ENCODE results near the gene DLGAP1.

The DLGAP1 gene

DNA sequence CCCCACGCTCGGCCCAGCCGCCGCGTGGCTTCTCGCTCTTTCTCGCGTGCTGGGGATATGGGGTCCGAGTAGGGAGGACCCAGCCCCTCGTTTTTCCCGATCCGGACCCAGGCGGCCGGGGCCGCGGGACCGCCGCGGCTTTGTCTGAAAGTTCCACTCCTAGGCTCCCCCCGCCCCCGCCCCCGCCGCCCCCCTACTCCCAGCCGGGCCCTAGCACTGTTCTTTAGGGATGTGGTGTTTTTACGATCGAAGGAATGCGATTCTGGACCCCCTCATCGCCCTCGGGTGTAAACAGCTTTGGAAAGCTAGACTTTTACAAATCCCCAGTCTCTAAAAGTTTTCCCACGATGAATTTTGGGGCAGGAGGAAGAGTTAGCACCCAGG is 1004.3 kb downstream of the DLGAP1 start:
- peak overlapping the region; percentile 64 to 90 for H3K4me3 ChIP-seq (replicated peaks in 1 of 2; ENCODE audit: low read depth in 2 of 2, low read length in 2 of 2)
- no peak for DNase-seq (ENCODE audit: low read depth in 2 of 2)
- TF ChIP-seq, protein P1, sequence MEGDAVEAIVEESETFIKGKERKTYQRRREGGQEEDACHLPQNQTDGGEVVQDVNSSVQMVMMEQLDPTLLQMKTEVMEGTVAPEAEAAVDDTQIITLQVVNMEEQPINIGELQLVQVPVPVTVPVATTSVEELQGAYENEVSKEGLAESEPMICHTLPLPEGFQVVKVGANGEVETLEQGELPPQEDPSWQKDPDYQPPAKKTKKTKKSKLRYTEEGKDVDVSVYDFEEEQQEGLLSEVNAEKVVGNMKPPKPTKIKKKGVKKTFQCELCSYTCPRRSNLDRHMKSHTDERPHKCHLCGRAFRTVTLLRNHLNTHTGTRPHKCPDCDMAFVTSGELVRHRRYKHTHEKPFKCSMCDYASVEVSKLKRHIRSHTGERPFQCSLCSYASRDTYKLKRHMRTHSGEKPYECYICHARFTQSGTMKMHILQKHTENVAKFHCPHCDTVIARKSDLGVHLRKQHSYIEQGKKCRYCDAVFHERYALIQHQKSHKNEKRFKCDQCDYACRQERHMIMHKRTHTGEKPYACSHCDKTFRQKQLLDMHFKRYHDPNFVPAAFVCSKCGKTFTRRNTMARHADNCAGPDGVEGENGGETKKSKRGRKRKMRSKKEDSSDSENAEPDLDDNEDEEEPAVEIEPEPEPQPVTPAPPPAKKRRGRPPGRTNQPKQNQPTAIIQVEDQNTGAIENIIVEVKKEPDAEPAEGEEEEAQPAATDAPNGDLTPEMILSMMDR (IDR thresholded peaks at IDR 0.05; ENCODE audit: low read depth, low read length): no peak

DNA sequence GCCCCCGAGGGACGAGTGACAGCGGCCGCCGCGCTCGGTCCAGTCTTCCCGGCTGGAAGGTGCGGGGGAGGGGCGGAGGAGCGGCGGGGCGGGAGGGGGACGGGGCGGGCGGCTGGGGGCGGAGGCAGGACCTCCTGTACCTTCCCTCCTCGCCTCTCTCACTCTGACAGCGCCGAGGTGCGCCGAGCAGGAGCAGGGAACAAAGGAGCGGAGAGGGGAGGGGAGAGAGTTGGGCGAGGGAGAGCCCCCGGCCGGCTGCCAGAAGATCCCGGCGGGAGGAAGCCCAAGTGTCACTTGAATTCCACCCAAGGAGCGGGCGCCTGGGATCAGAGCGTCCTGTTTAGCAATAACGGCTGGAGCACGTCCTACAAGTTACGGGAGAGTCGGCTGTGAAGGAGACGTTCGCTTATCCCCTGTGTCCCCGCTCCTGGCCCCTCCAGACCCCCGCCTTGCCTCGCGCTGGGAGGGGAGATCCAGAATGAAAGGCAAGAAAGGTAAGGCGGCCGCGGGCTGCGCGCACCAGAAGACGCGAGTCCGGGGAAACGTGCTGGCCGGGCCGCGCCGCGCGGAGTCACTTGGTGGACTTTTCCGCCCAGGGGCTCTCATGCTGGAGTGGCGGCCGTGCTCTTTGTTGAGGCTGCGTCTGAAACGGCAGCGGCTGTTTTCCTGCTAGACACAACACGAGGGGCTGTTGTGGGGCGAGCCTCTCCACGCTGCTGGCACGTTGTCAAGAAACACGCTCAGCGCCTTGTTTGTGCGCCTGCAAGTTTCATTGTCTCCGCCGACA is 1004.9 kb downstream of the DLGAP1 start, which contains the start of gene TGIF1:
Gene TGIF1 (plus strand): TSS at position 161 of the 787 bp plus-strand sequence. CDS start 318 bp downstream, at position 479.
- H3K4me3 ChIP-seq (replicated peaks in 1 of 2; ENCODE audit: low read depth in 2 of 2, low read length in 2 of 2): peak within 1 kb of the TSS; percentile 64 to 90
- TF ChIP-seq, protein P1 (IDR thresholded peaks at IDR 0.05; ENCODE audit: low read depth, low read length): no peak
- DNase-seq (ENCODE audit: low read depth in 2 of 2): peak; percentile 85 to 94

DNA sequence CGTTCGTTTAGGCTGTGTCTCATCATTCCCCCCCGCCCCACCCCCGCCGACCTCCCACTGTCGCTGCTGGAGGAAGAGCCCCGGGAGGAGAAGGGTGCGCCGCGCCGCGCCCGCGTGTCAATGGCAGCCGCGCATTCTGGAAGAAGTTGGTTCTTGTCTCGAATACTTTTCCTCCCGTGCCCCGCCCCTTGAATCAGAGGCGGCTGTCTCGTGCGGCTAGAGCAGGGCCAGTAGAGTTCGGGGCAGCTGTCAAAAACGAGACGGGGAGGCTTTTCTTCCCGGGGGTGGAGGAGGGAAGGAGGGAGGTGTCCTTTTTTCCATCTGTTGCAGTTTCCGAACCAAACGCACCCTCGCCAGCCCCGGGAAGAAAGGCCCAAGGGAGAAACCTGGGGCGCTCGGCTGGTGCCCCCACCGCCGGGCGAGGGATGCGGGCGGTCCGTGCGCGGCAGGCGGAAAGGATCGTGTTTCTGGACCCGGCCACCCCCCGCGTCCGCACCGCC is 1005.5 kb downstream of the DLGAP1 start:
- DNase-seq (ENCODE audit: low read depth in 2 of 2): peak in 1 of 2 donors; percentile 93
- TF ChIP-seq, protein P1 (IDR thresholded peaks at IDR 0.05; ENCODE audit: low read depth, low read length): no peak
- H3K4me3 ChIP-seq (replicated peaks in 1 of 2; ENCODE audit: low read depth in 2 of 2, low read length in 2 of 2): peak overlapping the region; percentile 64 to 90

DNA sequence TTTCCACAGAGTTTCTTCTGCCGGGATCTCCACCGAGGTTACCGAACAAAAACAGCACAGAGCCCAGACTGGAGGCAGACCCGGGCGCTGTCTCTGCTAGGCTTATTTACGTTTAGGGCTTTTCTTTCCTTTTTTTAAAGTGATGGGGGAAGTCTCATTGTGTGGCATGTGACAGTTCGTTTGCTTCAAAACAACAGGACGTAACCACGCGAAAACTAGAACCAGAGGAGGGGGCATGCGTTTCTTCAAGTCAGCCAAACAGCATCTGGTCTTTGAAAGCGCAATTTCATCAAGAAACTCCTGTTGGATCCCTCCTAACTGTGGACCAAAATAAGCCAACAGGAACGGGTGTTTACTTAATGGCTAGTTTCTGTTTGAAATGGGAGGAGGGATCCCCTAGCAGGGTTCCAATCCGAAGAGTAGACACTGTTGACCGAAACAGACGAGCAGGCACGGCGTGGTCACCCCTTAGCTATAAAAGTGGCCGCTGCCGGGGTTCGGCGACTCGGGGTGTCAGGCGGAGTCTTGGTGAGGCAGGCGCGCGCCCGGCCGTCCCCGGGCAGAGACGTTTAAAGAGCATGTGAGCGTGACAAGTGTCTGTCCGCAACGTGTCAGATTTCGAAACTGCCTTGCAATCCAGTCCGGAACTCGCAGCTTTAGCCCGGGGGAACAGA is 1006.1 kb downstream of the DLGAP1 start:
- TF ChIP-seq, protein P1 (IDR thresholded peaks at IDR 0.05; ENCODE audit: low read depth, low read length): no peak
- peak; percentile 83 to 95 for DNase-seq (ENCODE audit: low read depth in 2 of 2)
- peak overlapping the region; percentile 64 to 90 for H3K4me3 ChIP-seq (replicated peaks in 1 of 2; ENCODE audit: low read depth in 2 of 2, low read length in 2 of 2)

DNA sequence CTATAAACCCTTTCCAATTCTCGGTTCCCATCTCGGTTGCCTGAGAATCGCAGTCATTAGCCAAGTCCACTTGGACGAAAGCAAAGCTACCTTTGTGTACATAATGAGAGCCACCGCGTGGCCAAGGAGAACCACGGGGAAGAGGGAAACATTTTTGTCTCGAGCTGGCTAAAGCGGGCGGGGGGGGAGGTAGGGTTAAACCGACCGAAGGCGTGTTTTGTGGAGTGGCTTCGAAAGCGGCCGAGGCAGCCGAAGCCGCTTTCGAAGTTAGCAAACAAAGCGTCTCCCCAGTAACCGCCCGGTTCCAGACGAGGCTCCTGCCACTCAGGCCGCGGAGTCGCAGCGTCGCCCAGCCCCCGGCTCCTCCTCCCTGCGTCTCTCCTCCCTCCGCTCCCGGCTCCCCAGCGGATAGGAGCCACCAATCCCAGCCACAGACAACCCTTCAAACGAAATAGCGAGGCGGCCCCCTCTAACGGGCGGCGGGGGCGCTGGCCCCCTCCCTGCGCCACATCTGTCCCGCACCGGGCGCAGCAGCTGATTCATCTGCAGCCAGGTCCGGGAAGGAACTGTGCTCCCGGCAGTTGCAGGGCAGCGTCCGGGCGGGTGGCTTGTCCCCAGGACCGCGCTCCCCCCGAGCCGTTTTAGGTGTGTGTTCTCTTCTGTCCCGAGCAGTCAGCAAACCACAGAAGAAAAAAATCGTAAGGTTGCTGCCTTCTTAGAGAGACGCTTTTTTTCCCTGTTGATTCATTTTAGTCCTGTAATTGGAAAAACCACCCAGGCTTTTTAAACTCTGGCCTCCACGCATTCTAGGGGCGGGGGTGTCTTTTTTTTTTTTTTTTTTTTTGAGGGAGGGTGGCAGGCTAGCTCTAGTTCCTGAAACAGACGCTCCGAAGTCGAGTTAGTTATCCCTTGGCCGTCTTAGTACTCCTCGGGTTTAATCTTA is 1006.9 kb downstream of the DLGAP1 start:
- TF ChIP-seq, protein P1 (IDR thresholded peaks at IDR 0.05; ENCODE audit: low read depth, low read length): no peak
- peak overlapping the region; percentile 64 to 90 for H3K4me3 ChIP-seq (replicated peaks in 1 of 2; ENCODE audit: low read depth in 2 of 2, low read length in 2 of 2)
- peak; percentile 98 to 99 for DNase-seq (ENCODE audit: low read depth in 2 of 2)
